Naive thymus-derived CD4-positive, alpha-beta T cell (primary cell): ENCODE data around the gene CDH4. TPM values are rescaled to one million over a fixed set of nuclear protein-coding genes. Genes with fewer than 3 reads are reported as not detected.

Source experiments
- ATAC-seq: fragments of 150-1000 bp; cut with Tn5 transposase; 2 replicates; pipeline ENCODE4 v1.10.0; 2021; ENCODE audit warnings: mild to moderate bottlenecking, moderate library complexity
- CTCF ChIA-PET: fragments of 350-600 bp; sonication (Branson Sonifier 250); formaldehyde crosslinking; loops from one replicate; lab custom pipeline; 2021; ENCODE audit warnings: antibody characterized with exemption; lab: Charles Lee
- POLR2A ChIA-PET: fragments of 350-600 bp; sonication (Branson Sonifier 250); formaldehyde crosslinking; loops from one replicate; lab custom pipeline; 2021; ENCODE audit warnings: antibody characterized with exemption, inconsistent platforms; lab: Charles Lee
- DNase-seq, 9 donors: peaks; one replicate each; pipeline versions ENCODE4 v3.0.0 to v3.0.0-alpha.2; 2020 to 2022; ENCODE audit warnings: mixed read lengths in 1 of 9
- H3K27ac ChIP-seq: one replicate; pipeline ENCODE4 v1.7.0; 2013; ENCODE audit warnings: mild to moderate bottlenecking, low read depth, low read length, moderate library complexity
- H3K27me3 ChIP-seq, 2 donors: one replicate each; pipeline ENCODE4 v1.7.0; 2013; ENCODE audit warnings: low read length in 2 of 2, mild to moderate bottlenecking in 2 of 2, moderate library complexity in 2 of 2; ENCODE audit not compliant: control insufficient read depth in 2 of 2, insufficient read depth in 2 of 2
- H3K36me3 ChIP-seq, 3 experiments: 1 replicate in 2 of 3; 2 replicates in 1 of 3; pipeline ENCODE4 v1.7.0; 2013; ENCODE audit warnings: low read length in 3 of 3, mild to moderate bottlenecking in 3 of 3, moderate library complexity in 1 of 3; ENCODE audit not compliant: insufficient read depth in 3 of 3, control insufficient read depth in 2 of 3
- H3K4me1 ChIP-seq, 2 donors: one replicate each; pipeline ENCODE4 v1.7.0; 2013; ENCODE audit warnings: low read length in 2 of 2, mild to moderate bottlenecking in 2 of 2, moderate library complexity in 1 of 2; ENCODE audit not compliant: control insufficient read depth in 2 of 2, insufficient read depth in 2 of 2
- H3K4me3 ChIP-seq: 2 replicates; pipeline ENCODE4 v1.7.0; 2013; ENCODE audit warnings: mild to moderate bottlenecking, low read length
- H3K9me3 ChIP-seq, 3 experiments: 1 replicate in 2 of 3; 2 replicates in 1 of 3; pipeline ENCODE4 v1.7.0; 2013; ENCODE audit warnings: low read length in 3 of 3; ENCODE audit not compliant: control insufficient read depth in 2 of 3
- H3K27ac Mint-ChIP-seq, 9 donors: one replicate each; pipeline ENCODE4 v1.8.0; 2020 to 2022; ENCODE audit warnings: mixed read lengths in 9 of 9, mild to moderate bottlenecking in 8 of 9, moderate library complexity in 5 of 9, inconsistent platforms in 2 of 9
- H3K27me3 Mint-ChIP-seq, 5 donors: one replicate each; pipeline ENCODE4 v1.8.0; 2021 to 2022; ENCODE audit warnings: mixed read lengths in 5 of 5, mild to moderate bottlenecking in 1 of 5
- H3K36me3 Mint-ChIP-seq, 5 donors: one replicate each; pipeline ENCODE4 v1.8.0; 2020 to 2022; ENCODE audit warnings: mixed read lengths in 5 of 5, mild to moderate bottlenecking in 3 of 5, inconsistent platforms in 1 of 5
- H3K4me1 Mint-ChIP-seq, 7 donors: one replicate each; pipeline ENCODE4 v1.8.0; 2020 to 2022; ENCODE audit warnings: mixed read lengths in 7 of 7, mild to moderate bottlenecking in 3 of 7, inconsistent platforms in 1 of 7
- H3K4me3 Mint-ChIP-seq, 10 donors: one replicate each; pipeline ENCODE4 v1.8.0; 2020 to 2022; ENCODE audit warnings: mild to moderate bottlenecking in 10 of 10, mixed read lengths in 10 of 10, moderate library complexity in 6 of 10, inconsistent platforms in 2 of 10
- H3K9me3 Mint-ChIP-seq, 11 donors: one replicate each; pipeline ENCODE4 v1.8.0; 2020 to 2022; ENCODE audit warnings: mixed read lengths in 11 of 11, mild to moderate bottlenecking in 4 of 11, inconsistent platforms in 1 of 11, moderate library complexity in 1 of 11
- intact Hi-C, 2 donors: fragments of 100-400 bp; cut with micrococcal nuclease; formaldehyde crosslinking; loops; one replicate each; pipeline ENCODE4 v1.15.1; 2023
- polyA plus RNA-seq, 2 donors: library from polyadenylated mRNA; unstranded; fragments of 300-500 nt; fragmentation: Illumina TruSeq; gene quantifications; one replicate each; pipeline ENCODE4 v1.2.3, GENCODE V29; 2021
- total RNA-seq, 6 experiments: library from RNA in 5 of 6; stranded (reverse) in 5 of 6; gene quantifications; 1 replicate in 5 of 6; 2 replicates in 1 of 6; pipeline ENCODE4 v1.2.3 and lab custom pipeline; 2021 to 2026

CDH4 gene
- total and polyA plus RNA-seq, 7 experiments from 2014 or later, result 0.05 to 0.43 (median 0.14) TPM; not detected in 1

- ChIA-PET CTCF (no interaction called here), POLR2A (no interaction called here)
- Mint-ChIP-seq H3K27ac (no peak overlapping the region), H3K4me3 (no peak overlapping the region), H3K36me3 (no peaks in the 10 kb centered on the region), H3K27me3 (peaks cover 0 to 6% (median 0%) of the 10 kb centered on the region in 5 donors), H3K4me1 (no peaks in the 10 kb centered on the region), H3K9me3 (peaks cover 0 to 14% (median 2%) of the 10 kb centered on the region in 11 donors)
- ATAC-seq (no peak), DNase-seq (no peak)
- H3K4me1 ChIP-seq, result no peaks in the 10 kb centered on the region
- no peak overlapping the region for H3K4me3 ChIP-seq
- no peaks in the 10 kb centered on the region for H3K27me3 ChIP-seq
- no peak overlapping the region for H3K27ac ChIP-seq
- H3K9me3 ChIP-seq, result no peaks in the 10 kb centered on the region
- intact Hi-C loops, result no loop called here
- no peaks in the 10 kb centered on the region for H3K36me3 ChIP-seq
Measured at GRCh38 chr20:61417221-61417941, 165.3 kb downstream of the CDH4 start.

GRCh38 chr20:61419010-61419409 lies 166.9 kb downstream of the CDH4 start:
- ATAC-seq (no peak), DNase-seq (no peak)
- CTCF ChIA-PET, result no interaction called here
- H3K27me3 Mint-ChIP-seq, result peaks cover 0 to 6% (median 0%) of the 10 kb centered on the region in 5 donors
- H3K36me3 ChIP-seq, result no peaks in the 10 kb centered on the region
- intact Hi-C loops, result no loop called here
- H3K9me3 ChIP-seq, result no peaks in the 10 kb centered on the region
- peaks cover 0 to 9% (median 2%) of the 10 kb centered on the region in 11 donors for H3K9me3 Mint-ChIP-seq
- POLR2A ChIA-PET, result no interaction called here
- H3K27ac Mint-ChIP-seq, result no peak overlapping the region
- H3K4me1 Mint-ChIP-seq, result no peaks in the 10 kb centered on the region
- H3K27me3 ChIP-seq, result no peaks in the 10 kb centered on the region
- H3K4me1 ChIP-seq, result no peaks in the 10 kb centered on the region
- no peak overlapping the region for H3K4me3 ChIP-seq
- H3K4me3 Mint-ChIP-seq, result no peak overlapping the region
- H3K27ac ChIP-seq, result no peak overlapping the region
- H3K36me3 Mint-ChIP-seq, result no peaks in the 10 kb centered on the region

GRCh38 chr20:61419501-61419900 lies 167.4 kb downstream of the CDH4 start:
- H3K27me3 ChIP-seq, result no peaks in the 10 kb centered on the region
- Mint-ChIP-seq H3K9me3 (peaks cover 0 to 8% (median 2%) of the 10 kb centered on the region in 11 donors), H3K4me1 (no peaks in the 10 kb centered on the region), H3K27ac (no peak overlapping the region), H3K27me3 (peaks cover 0 to 6% (median 0%) of the 10 kb centered on the region in 5 donors), H3K4me3 (no peak overlapping the region), H3K36me3 (no peaks in the 10 kb centered on the region)
- no peaks in the 10 kb centered on the region for H3K4me1 ChIP-seq
- H3K36me3 ChIP-seq, result no peaks in the 10 kb centered on the region
- no peak overlapping the region for H3K27ac ChIP-seq
- DNase-seq (no peak), ATAC-seq (no peak)
- intact Hi-C loops, result no loop called here
- ChIA-PET POLR2A (no interaction called here), CTCF (no interaction called here)
- no peak overlapping the region for H3K4me3 ChIP-seq
- no peaks in the 10 kb centered on the region for H3K9me3 ChIP-seq

- Histone ChIP-seq H3K27ac (no peak overlapping the region), H3K4me1 (no peaks in the 10 kb centered on the region), H3K36me3 (no peaks in the 10 kb centered on the region), H3K9me3 (no peaks in the 10 kb centered on the region), H3K4me3 (no peak overlapping the region), H3K27me3 (no peaks in the 10 kb centered on the region)
- ChIA-PET POLR2A (no interaction called here), CTCF (no interaction called here)
- H3K9me3 Mint-ChIP-seq, result peaks cover 0 to 8% (median 2%) of the 10 kb centered on the region in 11 donors
- intact Hi-C loops, result no loop called here
- DNase-seq (no peak), ATAC-seq (no peak)
- no peak overlapping the region for H3K4me3 Mint-ChIP-seq
- H3K36me3 Mint-ChIP-seq, result no peaks in the 10 kb centered on the region
- H3K27ac Mint-ChIP-seq, result no peak overlapping the region
- H3K4me1 Mint-ChIP-seq, result no peaks in the 10 kb centered on the region
- H3K27me3 Mint-ChIP-seq, result peaks cover 0 to 6% (median 0%) of the 10 kb centered on the region in 5 donors
Measured at GRCh38 chr20:61420056-61420455, 168.0 kb downstream of the CDH4 start.

GRCh38 chr20:61420781-61421180 lies 168.7 kb downstream of the CDH4 start:
- Mint-ChIP-seq H3K4me3 (no peak overlapping the region), H3K4me1 (no peaks in the 10 kb centered on the region), H3K27ac (no peak overlapping the region), H3K9me3 (peaks cover 0 to 8% (median 0%) of the 10 kb centered on the region in 11 donors), H3K27me3 (peaks cover 0 to 4% (median 0%) of the 10 kb centered on the region in 5 donors), H3K36me3 (no peaks in the 10 kb centered on the region)
- no peaks in the 10 kb centered on the region for H3K36me3 ChIP-seq
- H3K4me3 ChIP-seq, result no peak overlapping the region
- DNase-seq (no peak), ATAC-seq (peak; percentile 40)
- no peaks in the 10 kb centered on the region for H3K27me3 ChIP-seq
- no peaks in the 10 kb centered on the region for H3K4me1 ChIP-seq
- POLR2A ChIA-PET, result no interaction called here
- intact Hi-C loops, result no loop called here
- no peaks in the 10 kb centered on the region for H3K9me3 ChIP-seq
- H3K27ac ChIP-seq, result no peak overlapping the region
- CTCF ChIA-PET, result no interaction called here

- no peak for ATAC-seq
- H3K4me1 ChIP-seq, result no peaks in the 10 kb centered on the region
- H3K36me3 ChIP-seq, result no peaks in the 10 kb centered on the region
- no peak overlapping the region for H3K27ac ChIP-seq
- POLR2A ChIA-PET, result no interaction called here
- H3K27me3 ChIP-seq, result no peaks in the 10 kb centered on the region
- intact Hi-C loops, result no loop called here
- Mint-ChIP-seq H3K36me3 (no peaks in the 10 kb centered on the region), H3K27ac (no peak overlapping the region), H3K4me3 (no peak overlapping the region), H3K4me1 (no peaks in the 10 kb centered on the region), H3K9me3 (peaks cover 0 to 3% (median 0%) of the 10 kb centered on the region in 11 donors), H3K27me3 (peaks cover 0 to 7% (median 0%) of the 10 kb centered on the region in 5 donors)
- no peak for DNase-seq
- CTCF ChIA-PET, result no interaction called here
- no peaks in the 10 kb centered on the region for H3K9me3 ChIP-seq
- no peak overlapping the region for H3K4me3 ChIP-seq
Measured at GRCh38 chr20:61422636-61423425, 170.8 kb downstream of the CDH4 start.
